GM21529 (cell line): Measurements from ENCODE around the gene AVL9.
A peak's percentile ranks its signal among the peaks of the same experiment; 100 is the strongest.
"Not testable (repeated sequence)": the region's sequence is repeated elsewhere in the genome, so short reads cannot be mapped to it uniquely, and the experiment has no call there.

Experiments used
- ATAC-seq: cut with Tn5 transposase; IDR thresholded peaks from one replicate; pipeline ENCODE4 v1.9.1; 2021; ENCODE audit not compliant: unreplicated experiment

AVL9 gene

GRCh38 chr7:32586291-32587221 lies 91.3 kb downstream of the AVL9 start:
- no peak for ATAC-seq

- ATAC-seq, result no peak
Observed at GRCh38 chr7:32587411-32587948, 92.2 kb downstream of the AVL9 start.

GRCh38 chr7:32588657-32589056 lies 93.4 kb downstream of the AVL9 start:
- ATAC-seq, result peak; percentile 78

GRCh38 chr7:32591938-32592337 lies 96.6 kb downstream of the AVL9 start:
- no peak for ATAC-seq

GRCh38 chr7:32592701-32593100 lies 97.4 kb downstream of the AVL9 start:
- ATAC-seq, result no peak

GRCh38 chr7:32594965-32595490 lies 99.7 kb downstream of the AVL9 start:
- ATAC-seq, result no peak

- ATAC-seq, result not testable (repeated sequence)
Observed at GRCh38 chr7:32601196-32601595, 105.9 kb downstream of the AVL9 start.

- ATAC-seq, result no peak
Observed at GRCh38 chr7:32602470-32602869, 107.2 kb downstream of the AVL9 start.

GRCh38 chr7:32603492-32603891 lies 108.2 kb downstream of the AVL9 start:
- not testable (repeated sequence) for ATAC-seq

GRCh38 chr7:32604047-32604446 lies 108.8 kb downstream of the AVL9 start:
- not testable (repeated sequence) for ATAC-seq

GRCh38 chr7:32605032-32605431 lies 109.7 kb downstream of the AVL9 start:
- no peak for ATAC-seq

GRCh38 chr7:32609463-32609862 lies 114.2 kb downstream of the AVL9 start:
- no peak for ATAC-seq

- ATAC-seq, result no peak
Observed at GRCh38 chr7:32611201-32612099, 116.2 kb downstream of the AVL9 start.

- ATAC-seq, result no peak
Observed at GRCh38 chr7:32616625-32617024, 121.3 kb downstream of the AVL9 start.

GRCh38 chr7:32618470-32618869 lies 123.2 kb downstream of the AVL9 start:
- ATAC-seq, result no peak

- ATAC-seq, result no peak
Observed at GRCh38 chr7:32618987-32619386, 123.7 kb downstream of the AVL9 start.

- ATAC-seq, result not testable (repeated sequence)
Observed at GRCh38 chr7:32619416-32619815, 124.1 kb downstream of the AVL9 start.

- ATAC-seq, result no peak
Observed at GRCh38 chr7:32631021-32631420, 135.7 kb downstream of the AVL9 start.

- ATAC-seq, result not testable (repeated sequence)
Observed at GRCh38 chr7:32631590-32632497, 136.6 kb downstream of the AVL9 start.

- not testable (repeated sequence) for ATAC-seq
Observed at GRCh38 chr7:32633446-32633845, 138.2 kb downstream of the AVL9 start.
